Mesenchymal stem cell (in vitro differentiated cells and primary cell): ENCODE measurements around the gene PYGB.

Source experiments
- DNase-seq: peaks from one replicate; pipeline ENCODE4 v3.0.0-alpha.2; 2013
- H2AFZ ChIP-seq: one replicate; pipeline ENCODE4 v1.6.1; 2013; ENCODE audit warnings: low read depth, mild to moderate bottlenecking, control low read depth, inconsistent platforms, low read length, moderate library complexity
- H2AK5ac ChIP-seq: 2 replicates; pipeline ENCODE4 v1.6.1; 2013; ENCODE audit warnings: low read length, moderate library complexity, mild to moderate bottlenecking, inconsistent platforms; ENCODE audit not compliant: severe bottlenecking
- H2BK120ac ChIP-seq: one replicate; pipeline ENCODE4 v1.6.1; 2013; ENCODE audit warnings: low read depth, mild to moderate bottlenecking, inconsistent platforms, low read length, moderate library complexity
- H2BK12ac ChIP-seq, 2 experiments: one replicate each; pipeline ENCODE4 v1.6.1; 2013; ENCODE audit warnings: inconsistent platforms in 2 of 2, low read length in 2 of 2, mild to moderate bottlenecking in 2 of 2, moderate library complexity in 2 of 2, control low read depth in 1 of 2
- H2BK15ac ChIP-seq: one replicate; pipeline ENCODE4 v1.6.1; 2013; ENCODE audit warnings: mild to moderate bottlenecking, low read depth, inconsistent platforms; ENCODE audit not compliant: poor library complexity, severe bottlenecking
- H2BK5ac ChIP-seq: 2 replicates; pipeline ENCODE4 v1.6.1; 2013; ENCODE audit warnings: low read depth, mild to moderate bottlenecking, low read length, control low read depth, inconsistent platforms; ENCODE audit not compliant: poor library complexity, severe bottlenecking
- H3K14ac ChIP-seq, 2 experiments: one replicate each; pipeline ENCODE4 v1.6.1; 2013; ENCODE audit warnings: inconsistent platforms in 2 of 2, low read length in 2 of 2, control low read depth in 1 of 2, mild to moderate bottlenecking in 1 of 2, moderate library complexity in 1 of 2
- H3K18ac ChIP-seq, 2 experiments: one replicate each; pipeline ENCODE4 v1.6.1; 2013; ENCODE audit warnings: inconsistent platforms in 2 of 2, low read length in 2 of 2, control low read depth in 1 of 2, low read depth in 1 of 2, mild to moderate bottlenecking in 1 of 2
- H3K23ac ChIP-seq, 2 experiments: one replicate each; pipeline ENCODE4 v1.6.1; 2013; ENCODE audit warnings: inconsistent platforms in 2 of 2, low read length in 2 of 2, mild to moderate bottlenecking in 2 of 2, moderate library complexity in 2 of 2, control low read depth in 1 of 2
- H3K27ac ChIP-seq: 2 replicates; pipeline ENCODE4 v1.5.1; 2013; ENCODE audit warnings: mild to moderate bottlenecking, moderate library complexity, low read length, control low read depth, inconsistent platforms; ENCODE audit not compliant: poor library complexity, severe bottlenecking
- H3K27me3 ChIP-seq, 2 experiments: 2 replicates each; pipeline versions ENCODE4 v1.6.1 to v1.7.0; 2013; ENCODE audit warnings: low read length in 2 of 2, mild to moderate bottlenecking in 2 of 2, moderate library complexity in 2 of 2, control low read depth in 1 of 2, inconsistent platforms in 1 of 2; ENCODE audit not compliant: control insufficient read depth in 1 of 2, insufficient read depth in 1 of 2
- H3K36me3 ChIP-seq, 2 experiments: 2 replicates each; pipeline versions ENCODE4 v1.6.1 to v1.7.0; 2013; ENCODE audit warnings: low read length in 2 of 2, control low read depth in 1 of 2, inconsistent platforms in 1 of 2, low read depth in 1 of 2, mild to moderate bottlenecking in 1 of 2; ENCODE audit not compliant: insufficient read depth in 2 of 2, control insufficient read depth in 1 of 2
- H3K4ac ChIP-seq, 2 experiments: one replicate each; pipeline ENCODE4 v1.6.1; 2013; ENCODE audit warnings: inconsistent platforms in 2 of 2, low read length in 2 of 2, mild to moderate bottlenecking in 2 of 2, moderate library complexity in 2 of 2, control low read depth in 1 of 2, low read depth in 1 of 2
- H3K4me1 ChIP-seq: 2 replicates; pipeline ENCODE4 v1.6.1; 2013; ENCODE audit warnings: low read depth, low read length, control low read depth; ENCODE audit not compliant: control insufficient read depth, insufficient read depth
- H3K4me2 ChIP-seq: 2 replicates; pipeline ENCODE4 v1.6.1; 2013; ENCODE audit warnings: low read length, mild to moderate bottlenecking, inconsistent platforms; ENCODE audit not compliant: poor library complexity, severe bottlenecking
- H3K4me3 ChIP-seq, 2 experiments: 2 replicates each; pipeline versions ENCODE4 v1.5.1 to v1.7.0; 2013; ENCODE audit warnings: low read length in 2 of 2, mild to moderate bottlenecking in 2 of 2, control low read depth in 1 of 2, low read depth in 1 of 2; ENCODE audit not compliant: insufficient read depth in 1 of 2
- H3K79me1 ChIP-seq: replicated peaks from 2 replicates; pipeline ENCODE4 v1.6.1; 2013; ENCODE audit warnings: mild to moderate bottlenecking, control low read depth, low read length, inconsistent platforms; ENCODE audit not compliant: poor library complexity, severe bottlenecking
- H3K9ac ChIP-seq: 2 replicates; pipeline ENCODE4 v1.7.0; 2013; ENCODE audit warnings: mild to moderate bottlenecking, low read length, moderate library complexity
- H3K9me3 ChIP-seq: 2 replicates; pipeline ENCODE4 v1.7.0; 2013; ENCODE audit warnings: mild to moderate bottlenecking, low read length; ENCODE audit not compliant: control insufficient read depth
- H4K8ac ChIP-seq: one replicate; pipeline ENCODE4 v1.6.1; 2013; ENCODE audit warnings: inconsistent platforms, mild to moderate bottlenecking, low read length, moderate library complexity
- H4K91ac ChIP-seq: one replicate; pipeline ENCODE4 v1.6.1; 2013; ENCODE audit warnings: mild to moderate bottlenecking, low read length, inconsistent platforms
- WGBS: methylation state at CpG from one replicate; pipeline ENCODE4 v1.1.7; 2013; ENCODE audit warnings: mixed read lengths; 5-methylcytosine and 5-hydroxymethylcytosine counted together

PYGB gene

DNA sequence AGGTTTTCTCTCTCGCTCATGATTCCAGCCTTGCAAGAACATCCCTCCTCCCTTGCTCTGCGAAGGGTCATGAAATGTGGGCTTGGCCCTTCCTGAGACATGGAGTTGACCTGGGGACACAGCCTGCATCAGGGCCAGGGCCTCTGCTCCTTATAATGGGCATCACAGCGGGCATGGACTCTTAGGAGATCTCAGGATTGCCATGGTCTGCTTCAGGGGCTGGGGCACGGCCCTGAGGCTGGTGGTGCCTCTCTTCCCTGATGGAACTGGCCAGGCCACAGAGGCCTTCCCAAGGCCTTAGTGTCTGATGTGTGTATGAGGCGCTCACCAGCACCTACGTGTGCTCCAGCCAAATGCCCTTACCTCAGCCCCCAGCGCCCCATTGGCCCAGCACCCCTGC lies 28.5 kb upstream of the PYGB start:
- H3K36me3 ChIP-seq = peaks cover 63 to 69% of the 10 kb centered on the region in 2 experiments

DNA sequence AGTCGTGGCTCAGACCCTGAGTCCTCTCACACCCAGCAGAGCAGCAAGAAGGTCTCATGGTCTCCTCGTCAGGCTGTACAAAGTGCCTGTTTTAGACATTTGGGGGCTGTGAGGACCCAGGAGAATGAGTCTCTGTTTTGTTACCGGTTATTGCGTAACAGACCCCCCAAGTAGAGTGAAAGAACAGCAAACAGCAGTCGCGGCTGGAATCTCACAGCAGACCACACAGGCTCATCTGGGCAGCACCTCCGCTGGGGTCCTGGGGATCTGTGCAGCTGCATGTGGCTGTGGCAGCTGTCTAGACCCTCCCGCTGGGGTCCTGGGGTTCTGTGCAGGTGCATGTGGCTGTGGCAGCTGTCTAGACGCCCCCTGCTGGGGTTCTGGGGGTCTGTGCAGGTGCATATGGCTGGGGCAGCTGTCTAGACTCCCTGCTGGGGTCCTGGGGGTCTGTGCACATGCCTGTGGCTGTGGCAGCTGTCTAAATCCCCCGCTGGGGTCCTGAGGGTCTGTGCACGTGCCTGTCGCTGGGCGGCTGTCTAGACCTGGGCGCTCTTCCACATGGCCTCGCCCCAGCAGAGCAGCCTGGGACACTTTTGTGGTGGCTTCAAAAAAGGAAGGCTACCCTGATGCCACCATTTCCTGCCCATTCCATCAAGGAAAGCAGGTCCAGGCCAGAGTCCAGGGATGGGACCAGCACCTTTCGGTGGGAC lies 27.7 kb upstream of the PYGB start:
- peak overlapping the region; percentile 89 for H2AK5ac ChIP-seq
- peaks cover 57 to 69% of the 10 kb centered on the region in 2 experiments for H3K36me3 ChIP-seq
- H3K18ac ChIP-seq = no peak overlapping the region
- DNase-seq = no peak
- 84% methylated on average over 16 of the region's 16 CpGs for WGBS
- peaks cover 60% of the 10 kb centered on the region for H3K4me1 ChIP-seq
- H2BK12ac ChIP-seq = no peak overlapping the region
- H3K27ac ChIP-seq = peak overlapping the region; percentile 54
- H3K79me1 ChIP-seq = peaks cover 7% of the 10 kb centered on the region
- no peaks in the 10 kb centered on the region for H3K9me3 ChIP-seq
- no peak overlapping the region for H3K14ac ChIP-seq
- H4K91ac ChIP-seq = no peak overlapping the region
- H3K4me3 ChIP-seq = no peak overlapping the region
- H3K27me3 ChIP-seq = no peaks in the 10 kb centered on the region
- no peak overlapping the region for H2BK5ac ChIP-seq
- H2BK120ac ChIP-seq = no peak overlapping the region
- no peak overlapping the region for H3K4me2 ChIP-seq
- H3K23ac ChIP-seq = no peak overlapping the region
- no peak overlapping the region for H3K4ac ChIP-seq
- H4K8ac ChIP-seq = no peak overlapping the region
- no peak overlapping the region for H2AFZ ChIP-seq
- H2BK15ac ChIP-seq = no peak overlapping the region
- H3K9ac ChIP-seq = no peak overlapping the region

More for the DNA sequence above, 28.5 kb upstream of the PYGB start:
- no peak for DNase-seq
- Histone ChIP-seq H2AK5ac (peak overlapping the region; percentile 57), H2BK5ac (no peak overlapping the region), H4K91ac (no peak overlapping the region), H3K18ac (no peak overlapping the region), H2BK12ac (no peak overlapping the region), H2BK15ac (no peak overlapping the region), H2AFZ (no peak overlapping the region), H3K23ac (no peak overlapping the region), H3K4me2 (no peak overlapping the region), H3K27ac (peak overlapping the region; percentile 35), H3K9ac (no peak overlapping the region), H3K14ac (no peak overlapping the region), H3K9me3 (no peaks in the 10 kb centered on the region), H3K79me1 (peaks cover 2% of the 10 kb centered on the region), H3K4me1 (peaks cover 55% of the 10 kb centered on the region), H3K27me3 (no peaks in the 10 kb centered on the region), H3K4me3 (no peak overlapping the region), H2BK120ac (no peak overlapping the region), H3K4ac (no peak overlapping the region), H4K8ac (no peak overlapping the region)
- 97% methylated on average over 5 of the region's 7 CpGs for WGBS

DNA sequence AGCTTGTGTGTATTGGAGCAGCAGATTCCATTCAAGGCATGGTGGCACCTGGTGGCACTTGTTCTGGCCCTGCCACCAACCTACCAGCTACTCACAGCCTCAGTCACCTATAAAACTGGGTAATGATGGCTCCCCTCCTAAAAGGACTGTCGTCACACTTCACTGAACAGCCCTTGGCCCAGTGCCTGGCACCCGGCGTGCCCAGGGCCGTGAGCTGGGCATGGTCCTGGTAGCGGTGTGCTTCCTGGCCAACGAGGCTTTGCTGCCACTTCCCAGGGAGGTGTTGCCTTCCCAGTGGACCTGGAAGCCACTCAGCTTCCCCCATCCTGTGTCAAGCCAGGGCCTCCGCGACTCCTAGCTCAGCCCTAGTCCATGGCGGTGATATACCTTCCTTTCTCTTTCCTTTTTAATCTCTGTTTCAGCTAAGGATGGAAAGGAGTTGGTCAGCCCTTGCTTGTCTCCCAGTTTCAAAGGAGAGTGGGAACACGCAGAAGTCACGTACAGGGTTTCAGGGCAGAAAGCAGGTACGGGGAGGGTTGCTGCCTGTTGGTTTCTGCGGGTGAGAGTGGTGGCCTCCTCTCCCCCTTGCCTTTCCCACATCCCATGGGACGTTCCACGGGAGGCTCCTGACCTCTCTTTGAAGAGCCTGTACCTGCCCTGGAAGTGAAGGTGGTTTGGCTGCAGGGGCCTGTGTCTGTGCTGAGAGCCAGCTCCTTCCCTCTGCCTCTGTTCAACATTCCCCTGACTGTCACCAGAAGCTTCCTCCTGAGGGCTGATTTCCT lies 26.9 kb upstream of the PYGB start:
- Histone ChIP-seq H3K18ac (no peak overlapping the region), H3K36me3 (peaks cover 57 to 70% of the 10 kb centered on the region in 2 experiments), H2BK120ac (no peak overlapping the region), H2AFZ (no peak overlapping the region), H3K4me2 (no peak overlapping the region), H3K4me3 (no peak overlapping the region), H2AK5ac (peak overlapping the region; percentile 96), H3K9me3 (no peaks in the 10 kb centered on the region), H2BK15ac (peak overlapping the region; percentile 40), H3K27ac (peak overlapping the region; percentile 54), H3K4me1 (peaks cover 63% of the 10 kb centered on the region), H4K8ac (no peak overlapping the region), H2BK12ac (no peak overlapping the region), H3K79me1 (peaks cover 8% of the 10 kb centered on the region), H3K4ac (no peak overlapping the region), H3K23ac (no peak overlapping the region), H3K27me3 (no peaks in the 10 kb centered on the region), H4K91ac (peak overlapping the region; percentile 20), H3K9ac (no peak overlapping the region), H2BK5ac (no peak overlapping the region), H3K14ac (no peak overlapping the region)
- DNase-seq = no peak
- 97% methylated on average over 11 of the region's 15 CpGs for WGBS
